ENCODE data around the gene GRPEL1. TPM values are rescaled to one million over a fixed set of nuclear protein-coding genes. Genes with fewer than 3 reads are reported as not detected.

Gene GRPEL1
- total and polyA plus RNA-seq, 3 donors from 2014 or later = 40.8 to 88.6 (median 58.5) TPM

GRCh38 chr4:7066493-7066892 is 1.4 kb downstream of the GRPEL1 start:
- intact Hi-C loops (cut with DNase I; ENCODE audit: low total_unique reads) = no loop called here
- Histone ChIP-seq H3K4me1 (peaks cover 21% of the 10 kb centered on the region), H3K9me3 (no peaks in the 10 kb centered on the region), H3K36me3 (ENCODE audit: low read depth, missing control alignments) (no peaks in the 10 kb centered on the region), H3K27ac (no peak overlapping the region), H3K27me3 (no peaks in the 10 kb centered on the region), H3K4me3 (peak overlapping the region in 1 of 2 donors; percentile 91)
- no peak for DNase-seq
- TF ChIP-seq CTCF (IDR thresholded peaks at IDR 0.05) (no peak), POLR2A (IDR thresholded peaks at IDR 0.05) (no peak)
- 61 to 79% methylated on average over 4 of the region's 4 CpGs for WGBS, 2 donors

- no peaks in the 10 kb centered on the region for H3K36me3 ChIP-seq (ENCODE audit: low read depth, missing control alignments)
- no peaks in the 10 kb centered on the region for H3K9me3 ChIP-seq
- 51 to 64% methylated on average over 11 of the region's 11 CpGs for WGBS, 2 donors
- peak; percentile 81 for DNase-seq
- no peak overlapping the region for H3K27ac ChIP-seq
- no peak for TF ChIP-seq CTCF (IDR thresholded peaks at IDR 0.05)
- H3K4me1 ChIP-seq = peaks cover 21% of the 10 kb centered on the region
- no peaks in the 10 kb centered on the region for H3K27me3 ChIP-seq
- H3K4me3 ChIP-seq = no peak overlapping the region
- intact Hi-C loops (cut with DNase I; ENCODE audit: low total_unique reads) = no loop called here
These were observed 1.9 kb downstream of the GRPEL1 start for GRCh38 chr4:7066006-7066405.

DNA sequence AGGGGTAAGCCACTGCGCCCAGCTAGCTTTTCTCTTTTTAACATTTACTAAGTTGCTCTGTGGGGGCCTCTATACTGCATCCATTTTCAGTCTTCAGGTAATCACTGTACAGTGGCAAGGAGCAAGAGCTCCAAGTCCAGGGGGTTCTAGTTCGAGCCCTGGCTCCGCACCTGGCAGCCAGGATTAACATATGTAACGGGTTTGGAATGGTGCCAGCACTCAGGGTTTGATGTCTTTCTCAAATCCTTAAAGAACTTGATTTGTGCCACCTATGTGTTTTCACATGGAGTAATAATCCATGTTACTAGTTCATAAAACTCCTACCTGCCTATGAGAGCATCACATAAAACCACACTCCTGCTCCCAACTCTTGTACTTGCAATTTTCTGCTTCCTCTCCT is 4.5 kb downstream of the GRPEL1 start:
- DNase-seq = no peak
- Histone ChIP-seq H3K27me3 (no peaks in the 10 kb centered on the region), H3K4me3 (no peak overlapping the region), H3K27ac (no peak overlapping the region), H3K4me1 (peaks cover 8% of the 10 kb centered on the region), H3K36me3 (ENCODE audit: low read depth, missing control alignments) (no peaks in the 10 kb centered on the region), H3K9me3 (no peaks in the 10 kb centered on the region)
- TF ChIP-seq CTCF (IDR thresholded peaks at IDR 0.05) = no peak
- TF ChIP-seq POLR2A (IDR thresholded peaks at IDR 0.05) = no peak
- 79 to 87% methylated on average over 4 of the region's 4 CpGs for WGBS, 2 donors
- intact Hi-C loops (cut with DNase I; ENCODE audit: low total_unique reads) = no loop called here

GRCh38 chr4:7062816-7063215 is 5.0 kb downstream of the GRPEL1 start:
- H3K4me1 ChIP-seq = peaks cover 8% of the 10 kb centered on the region
- no peak overlapping the region for H3K27ac ChIP-seq
- no peaks in the 10 kb centered on the region for H3K9me3 ChIP-seq
- no peak overlapping the region for H3K4me3 ChIP-seq
- H3K27me3 ChIP-seq = no peaks in the 10 kb centered on the region
- intact Hi-C loops (cut with DNase I; ENCODE audit: low total_unique reads) = no loop called here
- WGBS, 2 donors = 84 to 97% methylated on average over 4 of the region's 4 CpGs
- no peak for DNase-seq
- no peaks in the 10 kb centered on the region for H3K36me3 ChIP-seq (ENCODE audit: low read depth, missing control alignments)
- TF ChIP-seq POLR2A (IDR thresholded peaks at IDR 0.05) (no peak), CTCF (IDR thresholded peaks at IDR 0.05) (no peak)

DNA sequence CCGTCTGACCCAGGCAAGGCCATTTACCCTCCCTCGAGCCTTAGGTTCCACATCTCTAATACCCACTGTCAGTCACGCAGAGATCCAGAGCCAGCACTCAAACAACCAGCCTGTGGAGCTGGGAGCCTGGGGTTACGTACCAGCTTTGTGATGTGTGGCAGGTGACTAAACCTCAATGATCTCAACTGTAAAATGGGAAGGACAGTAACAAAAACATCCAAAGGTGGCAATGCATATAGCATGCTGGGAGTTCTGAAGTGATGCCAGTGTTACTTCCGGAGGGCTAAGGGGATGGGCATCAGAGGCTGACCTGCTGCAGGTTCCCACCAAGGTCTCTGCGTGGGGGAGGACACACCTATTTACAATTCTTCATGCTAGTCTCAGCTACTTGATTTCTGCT is 6.0 kb downstream of the GRPEL1 start:
- WGBS, 2 donors = 90 to 91% methylated on average over 6 of the region's 6 CpGs
- TF ChIP-seq CTCF (IDR thresholded peaks at IDR 0.05) = no peak
- TF ChIP-seq POLR2A (IDR thresholded peaks at IDR 0.05) = no peak
- Histone ChIP-seq H3K27ac (no peak overlapping the region), H3K4me3 (no peak overlapping the region), H3K27me3 (no peaks in the 10 kb centered on the region), H3K36me3 (ENCODE audit: low read depth, missing control alignments) (no peaks in the 10 kb centered on the region), H3K9me3 (no peaks in the 10 kb centered on the region), H3K4me1 (peaks cover 7% of the 10 kb centered on the region)
- no peak for DNase-seq
- intact Hi-C loops (cut with DNase I; ENCODE audit: low total_unique reads) = no loop called here

All from testis (tissue), 3 donors.